Large intestine (tissue), 1 donor: ENCODE measurements around the gene PHF10. TPM values are rescaled to one million over a fixed set of nuclear protein-coding genes. Genes with fewer than 3 reads are reported as not detected.

Experiments
- polyA plus RNA-seq: library from polyadenylated mRNA; unstranded; fragments of 120-200 nt; gene quantifications from one replicate; pipeline ENCODE4 v1.2.1, GENCODE V29; 2013

PHF10 gene
- polyA plus RNA-seq, 1 donor = 85.1 TPM

Other genes with a start within 250 kb of the PHF10 start
- gene WDR27, start 22.5 kb downstream of the PHF10 start, polyA plus RNA-seq = 73.8 TPM
- 32.4 TPM for gene C6orf120, start 22.4 kb downstream of the PHF10 start, polyA plus RNA-seq
- gene DYNLT2, start 27.1 kb upstream of the PHF10 start, polyA plus RNA-seq = 7.2 TPM
- 25.6 TPM for gene ERMARD, start 27.1 kb upstream of the PHF10 start, polyA plus RNA-seq